Anterior cingulate cortex (tissue), 58 donors: ENCODE data around the gene OBSCN.
A peak's percentile ranks its signal among the peaks of the same experiment; 100 is the strongest.
"Not testable (repeated sequence)": the region's sequence is repeated elsewhere in the genome, so short reads cannot be mapped to it uniquely, and the experiment has no call there.

Experiments
- DNase-seq, 58 donors: peaks; one replicate each; lab custom pipeline; 2025; lab: John Stamatoyannopoulos, UW

Gene OBSCN

GRCh38 chr1:228210076-228210651, 2.3 kb downstream of the OBSCN start:
- DNase-seq: no peak

- peak in 1 of 58 donors; percentile 68 for DNase-seq
Observed at GRCh38 chr1:228210712-228211530, 3.1 kb downstream of the OBSCN start.

- DNase-seq: no peak
Observed at GRCh38 chr1:228211531-228212414, 3.9 kb downstream of the OBSCN start.

GRCh38 chr1:228212415-228212965, 4.6 kb downstream of the OBSCN start:
- no peak for DNase-seq

GRCh38 chr1:228212966-228213844, 5.4 kb downstream of the OBSCN start:
- DNase-seq: peak in 42 of 58 donors; percentile 6 to 75 (median 45)

GRCh38 chr1:228213917-228214808, 6.3 kb downstream of the OBSCN start:
- DNase-seq: no peak

GRCh38 chr1:228214921-228215662, 7.2 kb downstream of the OBSCN start:
- DNase-seq: no peak

GRCh38 chr1:228215663-228216116, 7.8 kb downstream of the OBSCN start:
- no peak for DNase-seq

- no peak for DNase-seq
Observed at GRCh38 chr1:228216371-228217320, 8.8 kb downstream of the OBSCN start.

- no peak for DNase-seq
Observed at GRCh38 chr1:228217551-228218344, 9.9 kb downstream of the OBSCN start.

- DNase-seq: no peak
Observed at GRCh38 chr1:228218513-228219244, 10.8 kb downstream of the OBSCN start.

GRCh38 chr1:228219245-228219961, 11.6 kb downstream of the OBSCN start:
- DNase-seq: no peak

- no peak for DNase-seq
Observed at GRCh38 chr1:228219962-228220780, 12.3 kb downstream of the OBSCN start.

GRCh38 chr1:228221097-228221496, 13.3 kb downstream of the OBSCN start:
- DNase-seq: not testable (repeated sequence)
